ENCODE results near the gene C1QC.

Gene C1QC

GRCh38 chr1:22619798-22620197, 23.6 kb upstream of the C1QC start:
- peak; percentile 55 for DNase-seq

DNA sequence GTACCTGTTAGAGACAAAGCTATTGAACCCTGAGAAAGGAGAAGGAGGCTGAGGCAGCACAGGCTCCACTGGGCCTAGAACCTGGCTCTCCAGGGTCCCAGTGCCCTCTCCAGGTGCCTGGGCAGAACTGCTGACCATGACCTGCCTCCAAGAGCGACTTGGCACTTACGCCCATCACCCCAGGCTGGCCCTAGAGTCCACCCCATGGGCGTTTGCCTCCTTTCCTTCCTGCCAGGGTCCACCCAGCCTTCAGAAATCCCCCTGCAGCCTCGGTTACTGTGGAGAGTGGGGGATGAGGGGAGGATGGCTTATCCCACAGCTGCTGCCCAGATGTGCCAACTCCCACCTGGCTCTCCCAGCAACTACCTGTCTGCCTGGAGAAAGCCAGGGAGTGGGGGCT, 21.7 kb upstream of the C1QC start:
- no peak for DNase-seq

- no peak for DNase-seq
Observed at GRCh38 chr1:22625262-22625925, 18.0 kb upstream of the C1QC start.

DNA sequence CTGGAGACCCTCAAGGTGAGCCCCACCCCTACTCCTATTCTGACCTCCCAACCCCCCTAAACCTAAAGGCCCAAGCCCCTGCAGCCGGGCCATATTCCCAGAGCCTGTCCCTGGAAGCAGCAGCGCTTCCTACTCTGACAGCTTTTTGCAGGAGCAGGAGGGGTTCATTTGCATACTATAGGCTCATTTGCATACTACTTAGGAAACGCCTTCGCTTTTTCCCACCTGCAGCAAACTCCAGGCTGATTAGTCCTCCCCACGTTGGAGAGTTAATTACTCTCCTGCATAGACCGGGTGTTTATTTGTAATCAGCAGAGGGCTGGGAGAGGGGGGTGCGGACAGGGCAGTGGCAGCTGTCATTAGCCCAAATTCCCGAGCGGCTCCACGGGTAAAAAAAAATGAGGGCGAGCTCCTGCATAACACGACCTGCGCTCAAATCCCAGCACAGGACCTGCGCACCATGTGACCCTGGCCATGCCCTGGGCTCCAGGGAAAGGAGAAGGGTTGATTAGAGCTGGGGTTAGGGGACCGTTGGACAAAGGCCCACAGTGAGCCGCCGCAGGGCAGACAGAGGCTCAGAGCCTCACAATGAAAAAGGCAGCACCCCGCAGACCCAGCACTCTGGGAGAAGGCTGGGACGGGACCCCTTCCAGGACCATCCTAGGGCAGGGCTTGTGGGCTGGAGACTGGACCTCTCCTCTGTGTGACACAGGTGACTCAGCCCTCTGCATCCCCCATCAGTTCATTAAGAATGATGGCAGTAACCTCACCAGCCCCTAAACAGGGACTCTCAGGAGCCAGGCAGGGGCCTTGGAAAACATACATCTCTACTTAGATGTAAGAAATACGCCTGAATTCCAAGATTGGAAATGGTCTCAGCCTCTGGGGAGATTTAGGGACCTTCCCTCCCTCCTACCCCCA, 16.9 kb upstream of the C1QC start:
- DNase-seq: no peak

DNA sequence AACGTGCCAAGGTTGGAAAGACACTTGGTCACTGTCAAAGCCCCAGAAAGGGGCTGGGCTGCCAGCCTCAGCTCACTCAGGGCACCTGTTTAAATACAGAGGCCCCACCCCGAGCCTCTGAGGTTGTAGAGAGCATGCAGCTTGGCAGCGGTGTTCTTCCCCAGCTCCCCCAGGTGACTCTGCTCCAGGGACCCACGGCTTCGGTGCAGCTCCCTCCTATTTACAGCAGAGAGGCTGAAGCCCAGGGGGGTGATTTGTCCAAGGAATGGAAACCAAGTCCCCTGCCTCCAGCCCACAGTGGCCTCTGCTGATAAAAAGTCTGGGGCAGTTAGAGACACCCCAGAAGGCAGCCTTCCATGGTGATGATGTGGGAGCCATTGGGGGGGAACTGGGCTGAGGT, 16.1 kb upstream of the C1QC start:
- peak; percentile 50 for DNase-seq

- no peak for DNase-seq
Observed at GRCh38 chr1:22628698-22629444, 14.6 kb upstream of the C1QC start.

GRCh38 chr1:22629886-22630285, 13.5 kb upstream of the C1QC start:
- DNase-seq: no peak

DNA sequence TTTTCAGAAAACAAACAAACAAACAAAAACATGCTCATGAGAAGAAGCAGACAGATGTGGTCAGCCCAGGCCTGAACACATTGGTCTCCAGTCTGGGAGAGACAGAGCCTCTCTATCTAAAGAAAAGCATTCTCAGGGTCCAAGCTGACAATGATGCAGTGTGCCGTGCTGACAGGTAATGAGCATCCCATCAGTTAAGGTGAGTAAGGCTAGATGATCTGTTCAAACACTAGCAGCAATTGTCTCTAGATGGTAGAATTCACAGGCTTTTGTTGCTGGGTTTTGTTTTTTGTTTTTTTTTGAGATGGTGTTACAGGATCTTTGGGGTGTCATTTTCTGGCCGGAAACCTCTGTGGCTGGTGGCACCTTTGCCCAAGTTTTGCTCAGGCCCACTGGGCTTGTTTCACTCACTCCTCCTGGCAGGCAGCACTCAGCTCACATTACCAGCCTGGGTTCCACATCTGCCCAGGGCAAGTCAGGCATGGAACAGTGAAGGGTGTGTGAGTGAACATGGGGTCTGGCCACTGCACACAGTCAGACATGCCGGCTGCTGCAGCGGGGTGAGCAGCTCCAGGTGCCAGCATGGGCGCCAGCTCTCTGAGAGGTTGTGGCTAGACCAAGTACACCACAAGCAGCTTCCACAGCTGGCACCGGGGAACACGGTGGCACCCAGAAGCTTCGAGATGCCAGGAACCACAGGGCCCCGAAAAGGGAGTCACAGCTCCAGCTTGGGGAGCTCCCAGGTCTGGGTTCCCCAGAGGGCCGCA, 9.6 kb upstream of the C1QC start:
- DNase-seq: no peak

DNA sequence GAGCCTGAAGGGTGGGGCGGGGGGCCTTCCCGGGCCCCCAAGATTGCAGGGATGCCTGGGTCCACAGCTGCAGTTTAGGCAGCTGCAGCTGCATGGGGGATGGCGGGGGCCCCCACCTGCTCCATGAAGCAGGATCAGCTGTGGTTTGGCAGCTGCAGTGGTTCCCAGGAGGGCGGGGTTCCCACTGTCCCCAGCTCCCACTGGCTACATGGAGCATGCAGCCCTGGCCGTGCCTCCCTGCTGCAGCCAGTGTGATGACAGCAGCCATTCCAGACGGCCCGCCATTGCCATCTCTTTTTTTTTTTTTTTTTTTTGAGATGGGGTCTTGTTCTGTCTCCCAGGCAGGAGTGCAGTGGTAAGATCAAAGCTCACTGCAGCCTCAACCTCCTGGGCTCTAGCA, 8.0 kb upstream of the C1QC start:
- DNase-seq: no peak

DNA sequence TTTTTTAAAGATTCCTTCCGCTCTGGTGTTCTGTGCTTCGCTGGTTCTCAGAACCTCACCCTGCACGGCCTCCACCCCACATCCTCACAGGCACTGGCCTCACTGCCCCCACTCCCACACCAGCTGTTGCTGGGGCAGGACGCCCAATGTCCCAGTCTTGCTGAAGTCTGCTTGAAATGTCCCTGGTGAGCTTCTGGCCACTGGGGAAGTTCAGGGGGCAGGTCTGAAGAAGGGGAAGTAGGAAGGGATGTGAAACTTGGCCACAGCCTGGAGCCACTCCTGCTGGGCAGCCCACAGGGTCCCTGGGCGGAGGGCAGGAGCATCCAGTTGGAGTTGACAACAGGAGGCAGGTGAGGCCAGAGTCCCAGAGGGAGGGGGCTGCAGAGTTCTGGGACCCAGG, 7.1 kb upstream of the C1QC start, which contains the start of gene C1QA:
Gene C1QA, plus strand, starts transcription at position 276 of the 400 bp plus-strand sequence. CDS start 989 bp downstream, outside the sequence.
- DNase-seq: no peak

- DNase-seq: peak; percentile 72
Observed at GRCh38 chr1:22636927-22637326, 6.5 kb upstream of the C1QC start.

DNA sequence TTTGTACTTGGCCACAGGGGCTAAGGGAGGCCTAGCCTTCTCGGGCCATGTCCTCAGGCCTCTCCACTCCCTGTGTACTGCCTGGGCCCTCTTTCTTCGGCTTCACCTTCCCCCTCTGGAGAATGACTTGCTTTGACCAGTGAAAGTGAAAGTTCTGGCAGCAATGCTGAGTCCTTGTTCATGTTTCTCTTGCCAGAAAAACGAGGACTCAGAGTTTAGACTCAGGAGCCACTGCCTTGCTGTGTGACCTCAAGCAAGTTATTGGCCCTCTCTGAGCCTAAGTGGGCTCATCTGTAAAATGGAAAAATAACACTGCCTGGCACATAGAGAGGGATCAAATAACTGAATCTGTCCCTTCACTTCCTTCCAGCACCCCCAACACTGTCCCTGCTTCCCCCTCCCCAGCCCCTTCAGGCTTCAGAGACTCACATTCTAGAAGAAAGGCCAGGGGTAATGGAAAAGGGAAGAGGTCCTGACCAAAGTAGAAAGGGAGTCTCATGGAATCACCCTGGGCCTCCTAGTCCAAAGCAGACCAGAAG, 5.5 kb upstream of the C1QC start:
- DNase-seq: no peak

- no peak for DNase-seq
Observed at GRCh38 chr1:22638476-22639234, 4.8 kb upstream of the C1QC start.

- DNase-seq: no peak
Observed at GRCh38 chr1:22639286-22639685, 4.1 kb upstream of the C1QC start.

GRCh38 chr1:22641247-22641646, 2.2 kb upstream of the C1QC start:
- DNase-seq: no peak

DNA sequence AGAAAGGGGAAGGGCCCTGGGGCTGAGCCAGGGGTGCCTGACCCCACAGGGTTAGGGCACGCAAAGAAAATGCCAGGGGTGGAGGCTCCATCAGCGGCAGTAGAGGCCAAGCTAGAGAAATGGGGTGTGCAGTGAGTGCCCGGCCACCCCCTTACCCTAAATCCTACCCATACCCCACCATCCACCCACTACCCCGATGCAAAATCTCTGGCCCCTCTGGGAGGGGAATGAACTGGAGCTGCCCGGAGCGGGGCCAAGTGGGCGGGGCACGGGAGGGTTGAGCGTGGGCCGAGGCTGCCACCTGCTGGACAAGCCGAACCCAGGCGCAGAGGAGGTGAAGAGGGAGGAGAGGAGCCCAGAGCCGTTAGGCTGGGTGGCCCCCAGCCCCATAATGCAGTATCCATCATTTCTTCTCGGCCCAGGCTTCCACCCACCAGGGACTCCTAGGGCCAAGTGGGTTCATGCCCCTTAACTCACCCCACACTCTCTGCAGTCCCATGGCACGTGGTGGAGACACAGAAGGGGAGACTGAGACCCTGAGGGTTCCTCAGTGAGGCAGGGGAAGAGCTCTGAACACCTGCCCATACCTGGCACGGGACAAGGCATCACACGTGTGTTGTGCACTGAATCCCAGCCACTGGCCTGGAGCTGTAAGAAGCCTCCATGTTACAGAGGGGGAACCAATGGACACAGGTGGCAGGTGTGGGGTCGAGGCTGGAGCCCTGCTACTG, 1.4 kb upstream of the C1QC start:
- peak; percentile 34 for DNase-seq

DNA sequence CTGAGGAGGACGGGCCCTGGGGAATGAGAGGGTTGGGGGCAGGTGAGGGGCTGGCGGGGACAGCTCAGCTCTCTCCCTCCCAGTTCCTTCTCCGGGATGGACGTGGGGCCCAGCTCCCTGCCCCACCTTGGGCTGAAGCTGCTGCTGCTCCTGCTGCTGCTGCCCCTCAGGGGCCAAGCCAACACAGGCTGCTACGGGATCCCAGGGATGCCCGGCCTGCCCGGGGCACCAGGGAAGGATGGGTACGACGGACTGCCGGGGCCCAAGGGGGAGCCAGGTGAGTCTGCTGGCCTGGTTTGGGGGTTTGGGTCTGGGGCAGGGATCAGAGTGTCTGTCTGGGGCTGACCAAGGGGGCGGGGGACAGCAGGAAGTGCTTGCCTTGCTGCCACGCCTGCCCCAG, 495 bp downstream of the C1QC start:
- no peak for DNase-seq

GRCh38 chr1:22645931-22646330, 2.5 kb downstream of the C1QC start:
- DNase-seq: no peak

DNA sequence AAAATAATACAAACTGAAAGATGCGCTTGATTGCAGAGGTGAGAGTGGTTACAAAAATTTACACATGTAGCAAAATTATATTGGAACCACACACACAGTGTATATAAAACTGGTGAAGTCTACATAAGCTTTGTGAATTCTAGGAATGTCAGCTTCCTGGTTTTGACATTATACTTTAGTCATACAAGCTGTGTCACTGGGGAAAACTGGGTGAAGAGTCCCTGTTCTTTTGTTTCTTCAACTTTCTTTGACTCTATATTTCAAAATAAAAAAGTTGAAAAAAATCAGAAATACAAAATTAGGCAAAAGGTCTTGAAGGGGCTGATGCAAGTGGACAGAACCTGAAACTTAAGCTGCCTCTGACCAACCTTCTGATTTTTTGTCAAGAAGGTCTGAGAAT, 3.0 kb downstream of the C1QC start:
- DNase-seq: no peak

GRCh38 chr1:22650089-22650693, 6.8 kb downstream of the C1QC start:
- DNase-seq: no peak

Measured in NCI-H146 (cell line).